Activated T-cell treated with anti-CD3 and anti-CD28 coated beads, Interleukin-2, amount 50 U/mL, for 48 hours (primary cell): ENCODE measurements around the gene PLA2G4D.

Source experiments
- DNase-seq, 2 experiments: peaks; one replicate each; pipeline ENCODE4 v3.0.0-alpha.2; 2020

Gene PLA2G4D

DNA sequence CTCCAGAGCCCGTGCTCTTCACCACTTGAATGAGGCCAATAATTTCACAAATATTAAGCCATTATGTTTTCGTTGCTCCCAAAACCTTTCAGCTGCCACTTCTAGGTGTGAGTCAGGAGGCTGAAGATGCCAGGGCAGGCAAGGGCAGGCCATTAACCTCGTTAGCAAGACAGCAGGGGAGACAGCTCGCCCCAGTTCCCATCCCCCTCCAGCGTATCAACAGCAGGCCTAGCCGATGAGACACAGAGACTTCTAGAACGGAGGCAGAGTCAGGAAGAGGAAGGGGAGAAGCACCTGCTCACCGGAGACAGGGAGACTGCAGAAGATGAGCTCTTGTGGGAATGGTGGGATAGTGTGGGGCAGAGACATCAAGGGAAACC, 45.6 kb downstream of the PLA2G4D start:
- peak in 1 of 2 experiments; percentile 1 for DNase-seq

DNA sequence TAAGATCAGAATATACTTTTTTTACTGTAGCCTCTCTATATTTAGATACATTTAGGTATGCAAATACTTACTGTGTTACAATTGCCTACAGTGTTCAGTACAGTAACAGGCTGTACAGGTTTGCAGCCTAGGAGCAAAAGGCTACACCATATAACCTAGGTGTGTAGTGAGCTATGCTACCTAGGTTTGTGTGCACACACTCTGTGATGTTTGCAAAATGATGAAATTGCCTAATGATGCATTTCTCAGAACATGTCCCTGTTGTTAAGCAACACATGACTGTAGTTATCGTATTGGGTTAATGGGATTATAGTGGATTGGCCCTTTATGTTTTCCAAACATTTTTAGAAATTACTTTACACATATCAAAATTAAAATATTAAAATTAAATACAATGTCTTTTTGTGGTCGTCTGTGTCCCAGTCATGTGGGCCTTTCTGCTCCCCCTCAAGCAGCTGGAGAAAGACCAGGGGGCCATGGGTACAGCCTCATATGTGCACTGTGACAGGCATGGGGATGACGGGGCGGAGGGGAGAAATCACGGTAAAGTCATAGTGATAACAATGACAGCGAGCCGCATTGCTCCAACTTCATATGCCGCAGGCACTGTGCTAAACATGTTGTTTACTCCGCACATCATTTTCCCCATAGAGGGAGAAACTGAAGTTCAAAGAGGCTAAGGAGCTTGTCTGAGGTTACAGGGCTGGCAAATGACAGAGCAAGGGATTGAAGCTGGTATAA, 46.1 kb downstream of the PLA2G4D start:
- DNase-seq: no peak

DNA sequence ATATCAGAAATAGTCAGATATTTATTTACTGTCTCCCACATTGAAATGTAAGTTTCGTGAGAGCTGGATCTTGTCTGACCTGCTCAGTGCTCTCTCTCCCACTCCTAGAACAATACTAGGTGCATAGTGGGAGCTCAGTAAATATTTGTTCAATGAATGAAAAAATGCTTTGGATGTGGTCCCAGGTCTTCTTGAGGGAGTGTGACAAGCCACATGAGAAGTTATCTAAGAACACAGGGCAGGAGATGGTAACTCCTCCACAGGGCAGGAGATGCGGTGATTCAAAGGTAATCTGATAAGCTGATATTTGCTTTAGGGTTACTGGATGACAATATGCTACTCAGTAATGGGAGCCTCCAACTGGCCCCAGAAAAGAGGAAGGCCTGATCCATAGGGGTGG, 47.8 kb downstream of the PLA2G4D start:
- no peak for DNase-seq

DNA sequence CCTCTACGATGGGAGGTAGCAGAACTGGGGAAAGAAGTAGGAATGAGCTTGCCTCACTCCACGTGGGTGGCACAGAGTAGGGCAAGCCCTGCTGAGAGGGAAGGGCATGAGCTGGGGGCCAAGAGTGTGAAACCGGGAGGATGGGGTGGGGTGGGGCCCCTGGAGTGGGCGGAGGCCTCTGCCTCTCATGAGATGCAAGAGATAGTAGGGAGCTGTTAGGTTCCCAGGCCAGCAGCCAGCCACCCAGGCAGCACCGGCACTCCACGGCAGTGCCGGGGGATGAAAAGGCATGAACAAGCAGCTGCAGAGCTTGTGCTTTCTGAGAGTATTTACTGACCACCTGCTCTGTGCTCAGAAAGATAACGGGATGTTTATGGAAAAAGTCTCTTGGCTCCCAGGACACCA, 49.1 kb downstream of the PLA2G4D start:
- no peak for DNase-seq

DNA sequence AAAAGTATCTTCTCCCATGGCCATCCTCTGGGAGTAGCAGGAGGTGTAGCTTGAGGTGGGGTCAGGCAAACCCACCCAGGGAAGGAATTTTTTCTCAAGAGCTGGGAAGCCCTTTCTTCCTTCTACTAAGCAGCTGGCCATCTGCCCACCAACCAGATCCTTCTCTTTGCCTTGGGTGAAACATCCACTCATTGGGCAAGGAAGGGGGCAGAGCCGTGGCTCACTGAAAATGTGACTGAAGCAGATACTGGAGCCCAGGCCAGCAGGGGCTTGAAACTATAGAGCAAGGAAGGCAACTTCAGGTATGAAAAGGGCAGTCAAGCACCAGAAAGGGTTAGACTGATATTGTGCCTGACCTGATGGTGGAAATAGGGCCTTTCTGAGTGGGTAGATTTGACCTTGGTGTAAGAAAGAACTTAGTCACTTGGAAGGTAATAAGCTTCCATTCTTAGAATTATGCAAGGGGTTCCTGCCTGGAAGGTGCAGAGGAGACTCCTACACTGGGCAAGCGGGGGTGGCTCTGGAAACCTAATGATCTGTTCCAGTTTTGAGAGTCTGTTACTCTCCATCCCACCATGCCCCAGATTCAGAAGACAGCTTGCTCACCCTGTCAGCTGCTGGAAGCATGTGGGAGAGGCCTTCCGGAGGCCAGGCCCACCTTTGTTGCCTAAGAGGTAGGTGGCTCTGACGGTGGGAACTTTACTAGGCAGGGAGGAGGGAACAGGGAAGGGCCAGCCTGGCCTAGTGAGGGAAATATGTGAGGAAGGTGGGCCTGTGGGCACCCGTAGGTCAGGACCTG, 51.6 kb downstream of the PLA2G4D start:
- DNase-seq: no peak

DNA sequence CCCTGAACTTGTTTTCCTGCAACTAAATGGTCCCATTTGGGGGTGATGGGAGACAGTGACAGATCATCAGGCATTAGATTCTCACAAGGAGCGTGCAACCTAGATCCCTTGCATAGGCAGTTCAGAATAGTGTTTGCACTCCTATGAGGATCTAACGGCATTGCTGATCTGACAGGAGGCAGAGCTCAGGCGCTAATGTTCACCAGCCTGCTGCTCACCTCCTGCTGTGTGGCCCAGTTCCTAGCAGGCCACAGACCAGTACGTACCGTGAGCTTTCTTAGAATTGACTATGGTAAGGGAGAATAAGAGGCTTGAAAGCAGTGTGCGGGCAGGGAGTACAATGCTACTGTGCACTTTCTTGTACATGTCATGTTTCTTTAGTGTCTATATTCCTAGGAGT, 56.0 kb downstream of the PLA2G4D start:
- no peak for DNase-seq

DNA sequence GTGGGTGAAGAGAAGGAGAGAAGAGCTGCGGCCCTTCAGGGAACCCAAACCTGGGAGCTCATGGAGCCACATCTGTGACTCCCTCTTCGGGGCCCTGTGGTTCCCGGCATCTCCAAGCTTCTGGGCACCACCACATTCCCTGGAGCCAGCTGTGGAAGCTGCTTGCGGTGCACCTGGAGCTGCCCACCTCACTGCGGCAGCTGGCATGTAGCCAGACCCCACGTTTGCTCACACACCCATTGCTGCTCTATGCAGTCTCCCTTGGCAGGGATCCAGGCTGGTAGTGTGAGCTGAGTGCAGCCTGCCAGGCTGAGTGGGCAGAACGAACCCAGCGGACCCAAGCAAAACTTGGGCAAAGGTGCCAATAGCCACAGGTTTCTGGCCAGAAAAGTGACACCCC, 56.7 kb downstream of the PLA2G4D start:
- DNase-seq: no peak

DNA sequence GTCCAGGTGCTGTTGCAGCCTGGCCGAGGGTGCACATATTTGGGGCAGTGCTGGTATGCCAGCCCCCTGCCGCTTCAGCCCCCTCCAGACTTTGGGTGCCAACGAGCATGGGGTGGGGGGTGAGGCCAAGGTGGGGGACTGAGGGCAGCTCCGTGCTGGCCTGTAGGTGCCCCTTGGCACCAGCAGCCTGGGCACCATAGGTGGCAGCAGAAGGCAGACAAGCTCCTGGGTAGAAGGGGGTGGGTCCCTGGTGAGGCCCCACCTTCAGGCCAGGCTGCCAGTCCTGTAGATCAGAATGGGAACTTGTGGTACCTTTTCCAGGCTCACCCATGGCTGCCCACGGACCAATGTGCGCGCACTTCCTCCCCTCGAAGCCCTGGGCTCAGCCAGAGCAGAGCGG, 57.4 kb downstream of the PLA2G4D start:
- no peak for DNase-seq

DNA sequence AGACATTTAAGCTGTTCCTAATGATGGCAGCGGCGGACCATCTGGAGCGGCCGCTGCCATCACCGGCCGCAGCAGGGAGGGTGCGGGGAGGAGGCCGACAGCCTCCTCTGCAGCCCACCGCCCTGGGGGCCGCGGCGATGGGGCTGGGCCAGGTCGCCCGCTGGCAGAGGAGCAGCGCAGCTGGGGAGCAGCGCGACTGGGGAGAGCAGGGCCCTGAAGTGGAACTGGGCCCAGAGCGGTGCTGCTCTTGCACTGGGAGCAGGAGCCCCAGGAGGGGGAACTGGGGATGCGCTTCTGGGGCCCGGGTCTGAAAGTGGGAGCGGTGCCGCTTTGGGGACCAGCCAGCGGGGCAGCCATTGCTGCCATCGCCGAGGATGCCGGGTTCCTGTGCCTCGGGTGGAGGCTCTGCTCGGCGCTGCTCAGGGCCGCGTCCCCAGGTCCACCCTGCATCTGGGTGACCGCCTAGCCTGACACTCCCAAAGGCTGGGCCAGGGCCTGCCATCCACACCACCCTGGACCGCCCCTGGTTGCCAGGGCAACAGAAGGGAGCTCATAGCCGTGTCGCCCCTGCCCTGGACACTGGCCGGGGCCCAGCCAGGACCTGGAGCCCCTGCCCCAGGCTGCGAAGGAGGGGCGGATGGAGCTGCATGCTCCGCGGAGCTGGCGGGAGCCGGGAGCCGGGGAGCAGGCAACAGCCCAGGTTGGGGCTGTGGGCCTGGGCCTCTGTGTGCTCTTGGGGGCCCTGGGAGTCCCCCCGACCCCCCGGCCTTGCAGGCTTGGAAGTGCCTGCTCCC, 58.1 kb downstream of the PLA2G4D start:
- DNase-seq: no peak

DNA sequence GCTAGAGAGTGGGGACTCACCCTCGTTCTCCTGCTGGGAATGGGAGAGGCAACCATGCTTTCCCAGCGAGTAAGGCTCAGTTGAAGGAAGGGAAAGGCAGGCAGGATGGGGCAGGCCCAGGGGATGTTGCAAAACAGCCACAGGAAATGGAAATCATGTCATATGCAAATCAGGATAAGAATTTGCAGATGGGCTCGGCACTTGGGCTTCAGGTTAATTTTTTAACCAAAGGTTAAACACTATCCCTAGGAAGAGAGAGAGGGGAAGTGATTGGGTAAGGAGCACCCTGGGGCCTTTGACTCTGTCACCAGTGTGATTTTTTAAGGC, 59.0 kb downstream of the PLA2G4D start:
- DNase-seq: no peak

DNA sequence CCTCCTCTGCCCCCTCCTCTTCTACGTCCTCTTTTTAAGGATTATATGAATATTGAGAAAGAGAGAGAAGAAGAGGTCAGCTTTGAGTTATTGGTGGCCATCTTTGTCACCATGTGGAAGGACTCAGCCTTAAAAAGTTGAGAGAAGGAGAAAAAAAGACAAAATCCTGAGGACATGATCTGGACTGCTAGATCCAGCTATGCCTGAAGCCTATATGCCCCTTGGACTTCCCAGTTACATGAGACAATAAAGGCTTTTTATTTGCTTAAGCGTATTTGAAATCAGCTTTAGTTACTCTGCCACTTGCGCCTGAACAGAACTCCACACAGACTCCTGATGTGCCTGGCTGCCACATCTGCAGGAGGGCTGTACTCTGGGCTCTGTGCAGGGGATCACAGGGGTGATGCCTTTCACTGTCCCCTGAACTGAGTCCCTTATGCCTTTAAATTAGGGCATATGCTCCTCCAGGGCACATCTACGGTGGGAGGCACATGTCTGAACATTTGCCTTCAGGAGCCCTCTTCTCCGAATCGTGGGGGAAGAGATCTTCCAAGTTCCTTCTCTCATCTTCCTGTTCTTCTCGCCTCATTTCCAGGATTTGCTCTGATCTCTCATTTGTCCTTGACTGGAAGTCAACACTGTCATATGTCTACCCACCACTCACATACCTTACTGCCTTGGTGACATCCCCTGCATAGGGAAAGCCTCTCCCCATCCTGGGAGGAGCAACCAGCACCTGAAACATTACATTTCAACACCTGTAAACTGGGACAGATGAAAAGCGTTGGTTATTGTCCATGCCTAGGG, 59.5 kb downstream of the PLA2G4D start:
- no peak for DNase-seq

DNA sequence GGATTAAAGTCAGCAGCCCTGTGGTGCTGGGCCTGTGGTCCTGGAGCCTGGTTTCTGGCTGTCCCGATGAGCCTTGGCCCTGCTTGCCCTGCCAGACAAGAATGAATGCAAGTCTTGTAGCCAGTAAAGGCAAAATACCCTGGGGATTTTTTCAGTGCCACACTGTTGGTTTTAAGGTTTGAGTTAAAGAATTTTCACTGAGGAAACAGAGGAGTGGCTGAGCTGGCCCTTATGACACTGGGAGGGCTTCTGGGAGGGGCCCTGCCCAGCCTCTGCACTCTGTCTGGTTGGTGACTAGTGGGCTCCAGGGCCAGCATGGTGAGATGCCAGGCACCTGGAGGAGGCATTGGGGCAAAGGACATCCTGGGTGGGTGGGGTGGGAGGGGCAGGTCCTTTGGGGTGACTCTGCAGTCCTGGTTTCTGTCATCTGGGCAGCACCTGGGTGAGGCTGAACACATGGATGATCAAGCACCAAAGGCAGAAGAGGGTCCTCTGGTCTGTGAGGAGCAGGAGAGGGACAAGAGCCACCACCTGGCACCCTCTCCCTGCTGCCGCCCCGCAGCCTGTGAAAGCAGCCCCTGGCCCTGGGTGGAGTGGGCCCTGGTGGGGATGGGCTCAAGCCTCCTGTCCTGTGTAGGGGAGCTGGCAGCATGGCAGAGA, 61.0 kb downstream of the PLA2G4D start:
- no peak for DNase-seq

DNA sequence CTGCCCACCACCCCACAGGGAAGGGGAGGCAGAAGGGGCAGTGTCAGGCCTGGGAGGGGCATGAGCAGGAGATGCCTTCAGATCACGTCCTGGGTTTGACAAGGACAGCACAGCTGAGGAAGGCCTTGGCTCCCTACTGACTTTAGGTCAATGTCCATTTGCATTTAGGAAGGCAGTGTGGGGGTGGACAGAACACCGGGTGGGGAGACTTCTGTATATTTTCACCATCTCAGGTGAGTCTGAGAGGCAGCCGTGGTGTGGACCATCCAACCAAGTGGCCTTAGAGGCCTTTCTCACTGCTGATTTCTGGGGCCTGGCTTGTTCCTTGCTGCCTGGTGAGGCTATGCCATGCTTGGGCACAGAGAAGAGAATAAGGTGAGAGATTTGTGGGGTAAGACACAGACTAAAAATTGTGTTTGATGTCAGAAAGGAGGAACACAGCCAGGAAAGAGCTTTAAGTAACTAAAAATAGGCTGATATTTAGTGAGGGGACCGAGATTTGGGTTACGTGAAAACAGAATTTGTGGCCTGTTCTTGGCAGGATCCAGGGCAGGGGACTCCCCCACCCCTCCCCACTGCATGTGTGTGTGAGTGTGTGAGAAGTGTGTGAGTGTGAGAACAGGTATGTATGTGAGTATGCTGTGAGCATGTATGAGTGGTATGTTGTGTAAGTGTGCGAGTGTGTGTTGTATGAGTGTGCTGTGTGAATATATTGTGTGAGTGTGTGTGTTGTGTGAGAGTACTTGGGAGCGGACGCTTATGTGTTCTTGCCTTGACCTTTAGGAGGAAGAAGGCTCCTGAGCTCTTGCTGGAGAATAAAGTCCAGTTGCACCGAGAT, 61.8 kb downstream of the PLA2G4D start:
- no peak for DNase-seq

DNA sequence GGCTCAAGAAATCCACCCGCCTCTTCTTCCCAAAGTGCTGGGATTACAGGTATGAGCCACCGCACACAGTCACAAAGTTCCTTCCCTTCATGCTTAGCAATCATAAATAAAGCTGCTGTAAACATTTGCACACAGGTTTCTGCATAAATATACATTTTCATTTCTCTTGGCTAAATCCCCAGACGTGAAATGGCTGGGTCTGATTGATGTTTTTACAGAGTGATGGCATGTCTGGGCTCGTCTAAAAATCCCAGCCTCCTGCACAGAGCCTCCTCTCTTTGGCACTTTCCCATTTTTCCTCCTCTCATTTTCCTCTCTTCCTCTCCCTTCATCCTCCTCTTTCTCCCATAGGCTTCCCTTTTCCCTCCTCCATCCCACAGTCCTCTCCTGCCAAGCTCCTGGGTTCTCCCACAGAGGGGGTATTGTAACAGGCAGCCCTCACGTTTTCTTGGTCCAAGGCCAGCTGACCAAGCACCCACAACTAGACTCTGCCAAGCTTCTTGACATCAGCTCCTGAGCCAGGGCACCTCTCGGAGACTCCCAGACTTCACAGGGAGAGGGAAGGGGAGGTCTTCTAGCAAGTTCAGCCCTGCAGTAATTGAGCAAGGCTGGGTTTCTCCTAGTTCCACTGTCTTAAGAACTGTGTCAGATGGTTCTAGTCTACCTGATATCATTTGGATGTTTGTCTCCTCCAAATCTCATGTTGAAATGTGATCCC, 63.0 kb downstream of the PLA2G4D start:
- no peak for DNase-seq

DNA sequence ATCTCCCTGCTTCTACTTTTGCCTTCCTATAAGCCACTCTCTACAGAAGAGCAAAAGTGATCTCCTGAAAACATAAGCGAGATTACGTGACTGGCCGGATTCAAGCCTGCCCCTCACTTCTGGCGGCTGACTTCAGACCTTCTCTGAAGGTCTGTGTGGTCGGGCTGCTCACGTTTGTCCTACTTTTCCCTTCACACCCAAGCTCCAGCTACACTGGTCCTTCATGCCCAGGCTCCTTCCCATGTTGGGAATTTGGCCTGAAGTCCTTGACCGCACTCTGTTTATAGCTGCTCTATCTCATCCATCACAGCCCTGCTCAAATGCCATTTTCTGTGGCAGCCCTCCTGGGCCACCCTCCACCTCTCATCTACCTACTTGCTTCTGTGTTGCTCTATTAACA, 66.8 kb downstream of the PLA2G4D start:
- DNase-seq: no peak

DNA sequence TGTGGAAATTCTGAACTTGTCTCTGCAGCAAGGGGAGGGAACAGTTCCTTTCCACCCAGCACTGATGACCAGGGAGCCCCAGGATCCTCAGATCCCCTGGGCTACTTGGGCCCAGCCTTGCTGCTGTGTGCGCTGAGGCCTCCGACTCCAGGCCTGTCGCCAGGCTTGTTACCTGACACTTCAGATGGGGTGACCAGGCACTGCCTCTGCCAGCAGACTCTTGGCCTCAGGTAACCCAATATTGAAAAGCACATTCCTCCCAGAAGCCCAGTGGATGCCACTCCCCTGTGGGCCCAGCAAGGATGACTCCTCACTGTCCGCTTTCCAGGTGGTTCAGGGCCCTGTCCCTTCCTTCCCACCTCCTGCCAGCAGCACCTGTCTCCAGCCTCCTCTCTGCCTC, 70.1 kb downstream of the PLA2G4D start:
- no peak for DNase-seq

DNA sequence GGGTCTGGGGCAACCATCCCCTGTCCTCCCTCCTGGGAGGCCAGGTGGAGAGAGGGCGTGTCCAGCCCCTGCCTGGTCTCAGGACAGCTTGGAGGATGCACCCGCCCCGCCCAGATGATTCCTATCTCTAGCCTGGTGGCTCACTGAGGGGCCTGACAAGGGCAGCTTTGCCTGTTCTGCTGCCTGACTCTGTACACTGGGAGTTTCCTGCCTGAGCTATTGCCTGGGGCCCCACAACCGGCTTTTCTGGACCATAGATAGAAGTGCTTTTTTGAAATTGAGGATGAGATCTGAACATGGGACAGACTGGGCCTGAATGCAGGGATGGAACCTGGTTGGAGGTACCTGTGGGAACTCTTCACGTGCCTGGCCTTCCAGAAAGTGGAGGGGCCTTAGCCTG, 72.8 kb downstream of the PLA2G4D start:
- no peak for DNase-seq

DNA sequence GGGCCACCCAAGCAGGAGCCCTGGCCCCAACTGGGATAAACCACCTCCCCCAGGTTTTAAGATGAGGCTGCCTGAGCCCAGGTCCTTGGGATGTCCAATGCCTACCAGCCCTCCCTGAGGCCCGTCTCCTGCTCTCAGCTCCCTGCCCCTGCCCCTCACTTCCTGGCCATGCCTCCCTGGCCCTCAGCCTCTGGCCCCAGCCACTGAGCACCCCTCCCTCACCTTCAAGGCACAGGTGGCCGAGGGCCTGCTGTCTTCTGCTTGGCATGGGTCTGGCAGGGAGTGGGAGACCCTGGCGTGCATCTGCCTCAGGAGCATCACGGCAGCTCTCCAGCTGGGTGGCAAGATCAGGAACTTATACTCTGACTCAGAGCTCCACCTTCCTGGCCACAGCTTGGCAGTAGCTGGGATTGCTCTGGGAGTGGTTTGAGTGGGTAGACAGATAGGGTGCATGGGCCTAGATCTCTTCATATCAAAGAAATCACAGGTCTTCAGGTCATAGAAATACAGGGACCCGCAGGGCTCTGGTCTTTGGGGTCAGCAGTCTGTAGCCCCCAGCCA, 73.6 kb downstream of the PLA2G4D start, which contains the start of gene PLA2G4E:
Gene PLA2G4E (minus strand): TSS at position 330 of the 561 bp plus-strand sequence. CDS start 12 bp downstream, at position 318.
- no peak for DNase-seq

DNA sequence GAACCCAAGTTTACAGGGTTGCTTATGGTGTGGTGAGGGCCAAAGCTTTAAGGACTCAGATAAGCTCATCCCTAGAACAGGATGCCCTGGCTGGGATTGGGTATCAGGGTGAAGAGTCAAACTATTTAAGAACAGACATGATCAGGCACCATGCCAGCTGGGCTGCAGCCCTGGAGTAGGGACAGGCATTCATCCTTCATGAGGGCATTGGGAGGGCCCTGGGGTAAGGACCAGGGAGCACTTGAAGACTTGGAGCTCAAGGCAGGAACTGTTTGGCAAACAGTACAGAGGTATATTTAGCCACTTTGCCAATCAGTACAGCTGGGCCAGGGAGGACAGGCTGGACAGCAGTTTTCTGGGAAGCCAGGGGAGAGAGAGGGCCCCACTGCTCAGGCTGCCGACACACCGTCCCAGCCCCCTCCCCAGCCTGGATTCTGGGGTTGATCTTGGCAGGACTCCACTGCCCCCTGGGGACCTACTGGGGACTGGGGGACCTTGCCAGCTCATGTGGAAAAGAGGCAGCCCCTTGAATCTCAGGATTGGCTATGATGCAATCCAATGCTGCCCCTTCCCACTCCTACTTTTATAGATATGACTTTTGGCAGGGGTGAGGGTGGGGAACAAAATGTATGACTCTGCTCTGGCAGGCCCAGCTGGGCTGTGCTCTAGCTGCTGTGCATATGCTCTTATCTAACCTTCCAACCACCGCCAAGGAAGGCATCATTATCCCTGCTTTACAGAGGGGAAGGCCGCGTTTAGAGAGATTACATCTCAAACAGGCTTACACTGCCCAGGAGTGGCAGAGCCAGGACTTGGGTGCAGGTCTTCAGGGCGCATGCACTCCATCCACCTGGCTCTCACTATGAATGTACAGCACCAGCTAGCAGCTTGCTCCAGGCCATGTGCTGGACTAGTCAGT, 75.8 kb downstream of the PLA2G4D start:
- no peak for DNase-seq
